Endometrial microvascular endothelial cells (primary cell): ENCODE data around the gene GNE. TPM values are rescaled to one million over a fixed set of nuclear protein-coding genes. Genes with fewer than 3 reads are reported as not detected.
"Not testable (repeated sequence)": the region's sequence is repeated elsewhere in the genome, so short reads cannot be mapped to it uniquely, and the experiment has no call there.

Experiments used
- in situ Hi-C: cut with HindIII; loops from 2 replicates; pipeline ENCODE4 v1.10.0; 2017; ENCODE audit warnings: low sequenced_read_pairs, low pct_unique_long_range_greater_than_20kb; ENCODE audit errors: inconsistent ontology term
- total RNA-seq: library from RNA; depleted of rRNA; stranded (reverse); fragments of >200 nt; gene quantifications from one replicate; pipeline ENCODE4 v1.2.3, GENCODE V29; 2015; ENCODE audit errors: inconsistent ontology term

Gene GNE
- total RNA-seq, 1 donor from 2014 or later = 12.4 TPM

DNA sequence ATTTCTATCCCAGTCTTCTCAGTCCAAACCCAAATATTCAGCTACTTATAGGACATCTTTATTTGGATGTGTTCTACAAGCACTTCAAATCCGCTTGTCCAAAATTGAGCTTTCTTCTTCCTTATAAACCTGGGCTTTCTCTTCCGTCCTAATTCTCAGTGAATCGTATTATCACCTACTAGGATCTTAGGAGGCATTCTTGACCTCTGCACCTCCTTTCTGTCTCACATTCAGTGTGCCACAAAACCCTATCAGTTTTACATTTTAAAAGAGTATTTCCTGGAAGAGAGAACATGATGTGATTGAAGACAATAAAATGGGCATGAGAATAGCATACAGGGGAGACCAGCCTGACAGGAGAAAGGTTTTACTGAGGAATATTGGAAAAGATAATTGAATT lies 16.8 kb upstream of the GNE start:
- in situ Hi-C loops = no loop called here

DNA sequence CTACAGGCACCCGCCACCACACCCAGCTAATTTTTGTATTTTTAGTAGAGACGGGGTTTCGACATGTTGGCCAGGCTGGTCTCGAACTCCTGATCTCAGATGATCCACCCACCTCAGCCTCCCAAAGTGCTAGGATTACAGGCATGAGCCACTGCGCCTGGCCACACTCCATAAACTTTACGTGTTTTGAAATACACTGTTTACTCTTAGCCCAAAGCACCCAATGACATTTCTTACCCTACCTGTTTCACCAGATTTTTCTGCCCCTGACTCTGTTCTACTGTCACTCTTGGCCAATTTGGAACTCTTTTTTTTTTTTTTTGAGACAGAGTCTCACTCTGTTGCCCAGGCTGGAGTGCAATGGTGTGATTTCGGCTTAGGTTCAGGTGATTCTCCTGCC lies 15.1 kb upstream of the GNE start:
- in situ Hi-C loops = not testable (repeated sequence)

GRCh38 chr9:36268007-36268427 lies 9.8 kb upstream of the GNE start:
- in situ Hi-C loops = loop anchor here (10.0 kb wide), 1 partner anchor 53 kb away; no protein-coding TSS in a partner anchor

- in situ Hi-C loops = loop anchor here (10.0 kb wide), 1 partner anchor 50 kb away; no protein-coding TSS in a partner anchor
Measured at GRCh38 chr9:36264896-36265295, 6.6 kb upstream of the GNE start.

DNA sequence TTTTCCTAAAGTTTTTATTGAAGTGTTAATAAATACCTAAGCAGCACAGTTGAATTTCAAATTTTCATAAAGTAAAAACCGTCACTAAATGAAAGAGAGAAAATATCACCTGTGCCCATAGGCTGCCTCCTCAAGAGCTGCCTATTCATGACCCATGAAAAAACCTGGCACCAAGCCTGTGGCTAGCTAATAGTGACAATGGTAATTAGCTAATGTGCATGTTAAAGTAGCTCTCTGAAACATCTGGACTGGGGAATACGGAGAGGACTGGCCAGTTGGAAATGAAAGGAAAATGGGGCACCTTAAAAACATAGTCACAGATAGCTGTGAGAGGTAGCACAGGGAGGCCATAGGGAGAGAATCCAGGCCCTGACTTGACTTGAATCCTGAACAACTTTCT lies 5.4 kb upstream of the GNE start:
- in situ Hi-C loops = loop anchor here (10.0 kb wide), 1 partner anchor 49 kb away; no protein-coding TSS in a partner anchor

GRCh38 chr9:36258996-36259533 lies 817 bp upstream of the GNE start:
- in situ Hi-C loops = no loop called here

- in situ Hi-C loops = no loop called here
Measured at GRCh38 chr9:36251428-36251827, 6.8 kb downstream of the GNE start.

DNA sequence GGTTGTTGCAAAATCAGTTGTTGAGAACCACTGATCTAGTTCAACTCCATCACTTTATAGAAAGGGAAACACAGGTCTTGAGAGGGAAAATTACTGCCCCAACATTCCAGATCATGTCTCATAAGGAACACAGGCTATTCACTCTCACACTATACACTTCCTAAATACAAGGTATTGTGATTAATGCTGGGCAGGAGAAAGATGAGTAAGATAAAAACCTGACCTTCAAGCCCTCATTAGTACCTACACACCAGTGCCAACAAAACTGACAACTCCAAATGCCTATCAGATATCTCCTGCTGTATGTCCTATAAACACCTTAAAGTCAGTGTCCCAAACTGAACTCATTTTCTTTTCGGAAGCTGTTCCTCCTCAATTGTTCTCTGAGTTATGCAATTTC lies 8.2 kb downstream of the GNE start:
- in situ Hi-C loops = no loop called here

- in situ Hi-C loops = no loop called here
Measured at GRCh38 chr9:36249189-36249588, 9.1 kb downstream of the GNE start.

GRCh38 chr9:36248061-36248460 lies 10.2 kb downstream of the GNE start:
- in situ Hi-C loops = not testable (repeated sequence)

- in situ Hi-C loops = no loop called here
Measured at GRCh38 chr9:36247356-36247755, 10.9 kb downstream of the GNE start.

- in situ Hi-C loops = no loop called here
Measured at GRCh38 chr9:36245906-36246305, 12.3 kb downstream of the GNE start.

DNA sequence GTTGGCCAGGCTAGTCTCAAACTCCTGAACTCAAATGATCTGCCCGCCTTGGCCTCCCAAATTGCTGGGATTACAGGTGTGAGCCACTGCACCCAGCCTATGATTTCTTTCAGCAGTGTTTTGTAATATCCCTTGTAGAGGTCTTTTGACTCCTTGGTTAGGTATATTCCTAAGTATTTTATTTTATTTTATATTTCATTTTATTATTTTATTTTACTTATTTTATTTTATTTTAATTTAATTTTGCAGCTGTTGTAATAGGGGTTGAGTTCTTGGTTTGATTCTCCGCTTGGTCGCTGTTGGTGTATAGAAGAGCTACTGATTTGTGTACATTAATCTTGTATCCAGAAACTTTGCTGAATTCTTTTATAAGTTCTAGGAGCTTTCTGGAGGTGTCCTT lies 18.6 kb downstream of the GNE start:
- in situ Hi-C loops = not testable (repeated sequence)

GRCh38 chr9:36239205-36239604 lies 19.0 kb downstream of the GNE start:
- in situ Hi-C loops = not testable (repeated sequence)

DNA sequence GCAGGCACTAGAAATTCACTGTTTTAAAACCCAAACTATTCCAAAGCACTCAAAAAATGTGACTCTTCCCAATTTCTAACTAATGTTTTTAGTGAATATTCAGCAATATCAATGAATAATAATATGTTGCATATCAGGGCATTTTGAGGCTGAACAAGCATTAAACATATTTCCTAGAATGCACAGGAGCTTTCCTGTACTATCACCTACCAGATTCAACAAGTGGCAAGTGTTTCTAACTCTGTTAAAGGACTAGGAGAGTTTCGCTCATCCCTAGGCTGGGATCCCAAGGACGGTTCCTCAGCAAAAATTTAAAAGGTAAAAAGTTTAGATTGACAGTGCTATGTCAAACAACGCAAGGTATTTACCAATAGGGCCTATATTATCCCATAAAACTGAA lies 21.0 kb downstream of the GNE start:
- in situ Hi-C loops = no loop called here

DNA sequence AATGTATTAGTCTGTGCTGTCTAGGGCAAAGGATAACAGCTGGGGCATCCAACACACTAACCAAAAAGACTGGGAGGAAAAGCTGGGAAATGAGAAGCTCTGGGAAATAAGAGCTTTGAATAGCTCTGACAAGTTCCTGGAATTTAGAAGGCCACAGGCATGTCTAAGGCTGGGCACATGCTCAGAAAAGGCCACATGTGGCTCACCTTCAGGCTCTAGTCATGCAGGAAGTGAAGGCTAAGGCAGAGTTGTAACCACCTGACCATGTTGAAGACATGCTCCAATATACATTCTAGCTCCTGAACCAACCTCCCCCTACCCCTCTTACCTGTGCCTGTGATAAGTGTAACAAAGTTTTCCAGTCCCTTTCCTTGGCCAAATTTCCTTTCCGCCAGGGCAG lies 35.8 kb downstream of the GNE start:
- in situ Hi-C loops = no loop called here

- in situ Hi-C loops = no loop called here
Measured at GRCh38 chr9:36221667-36222066, 36.6 kb downstream of the GNE start.

DNA sequence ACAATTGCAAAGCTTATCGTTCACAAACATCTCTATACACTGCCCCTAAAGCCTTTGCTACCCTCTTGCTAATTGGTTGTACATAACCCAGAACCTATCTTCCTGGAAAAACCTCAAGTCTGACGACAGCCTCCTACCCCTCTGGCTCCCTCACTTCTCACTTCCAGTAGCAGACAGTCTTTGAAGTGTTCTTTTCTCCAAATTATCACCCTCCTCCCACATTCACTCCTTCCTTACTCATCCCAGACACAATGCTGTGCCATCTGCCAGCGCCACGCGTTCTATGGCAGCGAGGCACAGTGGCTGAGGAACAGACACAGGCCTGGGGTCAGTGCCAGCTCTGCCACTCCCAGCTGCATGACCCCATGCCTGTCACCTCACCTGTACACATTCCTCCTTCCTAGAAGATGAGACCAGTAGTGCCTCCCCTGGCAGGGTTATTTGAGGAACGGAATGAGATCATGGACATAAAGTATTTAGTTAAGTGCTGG lies 39.8 kb downstream of the GNE start:
- in situ Hi-C loops = loop anchor here (10.0 kb wide), 1 partner anchor 46 kb away; no protein-coding TSS in a partner anchor

- in situ Hi-C loops = loop anchor here (10.0 kb wide), 1 partner anchor 47 kb away; no protein-coding TSS in a partner anchor
Measured at GRCh38 chr9:36218011-36218410, 40.2 kb downstream of the GNE start.

- in situ Hi-C loops = loop anchor here (10.0 kb wide), 1 partner anchor 47 kb away; no protein-coding TSS in a partner anchor
Measured at GRCh38 chr9:36217256-36217968, 40.8 kb downstream of the GNE start.
